GM21576 (cell line): Measurements from ENCODE around the gene PFAS.

Source experiments
- ATAC-seq: cut with Tn5 transposase; IDR thresholded peaks from one replicate; pipeline ENCODE4 v1.9.1; 2021; ENCODE audit warnings: mild to moderate bottlenecking, moderate library complexity; ENCODE audit not compliant: unreplicated experiment

Gene PFAS

GRCh38 chr17:8294814-8295316 lies 45.8 kb downstream of the PFAS start:
- no peak for ATAC-seq

GRCh38 chr17:8300226-8300625 lies 51.1 kb downstream of the PFAS start:
- ATAC-seq: no peak

GRCh38 chr17:8300627-8301242 lies 51.6 kb downstream of the PFAS start:
- no peak for ATAC-seq

GRCh38 chr17:8310601-8311123 lies 61.6 kb downstream of the PFAS start:
- no peak for ATAC-seq

- no peak for ATAC-seq
Observed at GRCh38 chr17:8311131-8311790, 62.2 kb downstream of the PFAS start.

- ATAC-seq: no peak
Observed at GRCh38 chr17:8312251-8312650, 63.2 kb downstream of the PFAS start.

GRCh38 chr17:8312726-8313600 lies 63.9 kb downstream of the PFAS start:
- ATAC-seq: no peak

GRCh38 chr17:8314797-8315763 lies 66.0 kb downstream of the PFAS start:
- no peak for ATAC-seq

GRCh38 chr17:8315764-8316217 lies 66.7 kb downstream of the PFAS start:
- no peak for ATAC-seq

- ATAC-seq: no peak
Observed at GRCh38 chr17:8318010-8318935, 69.2 kb downstream of the PFAS start.
